CD4-positive, alpha-beta T cell treated with Interleukin-10 for 1 hour (primary cell): ENCODE data around the gene LGALS7B.
"Not testable (repeated sequence)": the region's sequence is repeated elsewhere in the genome, so short reads cannot be mapped to it uniquely, and the experiment has no call there.

ENCODE experiments used
- DNase-seq: peaks from one replicate; pipeline ENCODE4 v3.0.0-alpha.2; 2020

Gene LGALS7B

DNA sequence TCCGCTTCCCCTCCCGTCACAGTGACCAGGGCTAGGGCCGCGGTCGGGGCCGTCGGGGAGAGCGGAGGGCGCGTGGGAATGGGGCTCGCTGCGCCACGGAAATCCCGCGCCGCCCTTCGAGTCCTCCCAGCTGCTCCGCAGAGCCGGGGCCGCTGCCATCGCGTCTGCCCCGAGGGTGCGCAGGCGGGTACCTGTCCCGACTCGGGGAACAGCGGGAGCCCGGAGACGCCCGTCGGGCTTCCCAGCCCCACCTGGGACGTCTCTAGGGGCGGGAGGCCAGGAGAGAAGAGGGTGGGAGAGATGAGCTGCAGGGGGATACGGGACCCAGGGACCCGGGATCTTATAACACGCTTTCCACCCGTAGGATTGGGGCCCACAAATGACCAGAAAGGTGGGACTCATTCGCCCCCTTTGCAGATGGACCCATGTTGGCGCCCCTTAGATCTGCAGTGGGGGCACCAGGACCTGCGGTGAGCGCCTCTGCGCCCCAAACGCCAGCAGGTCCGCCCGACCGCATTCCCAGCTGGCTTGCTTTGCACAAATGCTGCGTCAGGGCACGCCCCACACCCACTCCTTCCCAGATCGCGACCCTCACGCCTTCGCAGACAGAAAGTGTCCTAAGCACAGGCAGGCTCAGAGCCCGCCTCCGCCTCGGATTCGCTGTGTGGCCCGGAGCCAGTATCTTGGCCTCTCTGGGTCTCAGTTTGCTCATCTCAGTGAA is 18.6 kb upstream of the LGALS7B start:
- DNase-seq = not testable (repeated sequence)

DNA sequence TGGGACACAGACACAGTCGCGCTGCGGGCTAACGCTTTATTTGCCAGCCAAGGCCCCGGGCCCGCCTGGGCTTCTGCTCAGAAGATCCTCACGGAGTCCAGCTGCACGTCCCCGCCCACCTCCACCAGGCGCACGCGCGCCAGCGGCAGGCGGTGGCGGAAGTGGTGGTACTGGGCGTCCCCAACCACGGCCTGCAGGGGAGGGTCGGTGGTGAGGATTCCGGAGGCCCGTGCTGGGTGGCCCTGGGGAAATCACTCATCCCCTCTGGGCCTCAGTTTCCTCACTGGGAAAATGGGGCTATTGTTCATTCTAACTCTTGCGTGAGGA is 18.1 kb upstream of the LGALS7B start:
- not testable (repeated sequence) for DNase-seq

DNA sequence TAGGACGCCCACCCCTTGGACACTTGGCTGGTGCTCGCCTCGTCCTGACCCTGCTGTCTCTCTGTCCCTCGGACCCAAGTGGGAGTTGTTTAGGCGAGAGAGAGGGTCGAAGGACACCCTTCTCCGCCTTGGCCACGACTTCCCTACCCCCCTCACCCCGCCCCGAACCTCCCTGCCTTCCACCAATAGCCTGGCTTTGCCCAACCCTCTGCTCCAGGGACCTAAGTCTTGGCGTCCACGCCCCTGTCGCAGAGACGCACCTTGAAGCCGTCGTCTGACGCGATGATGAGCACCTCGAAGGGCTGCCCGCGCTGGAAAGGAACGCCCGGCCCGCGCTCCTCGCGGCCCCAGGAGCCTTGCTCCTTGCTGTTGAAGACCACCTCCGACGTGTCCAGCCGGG is 17.4 kb upstream of the LGALS7B start:
- DNase-seq = not testable (repeated sequence)

DNA sequence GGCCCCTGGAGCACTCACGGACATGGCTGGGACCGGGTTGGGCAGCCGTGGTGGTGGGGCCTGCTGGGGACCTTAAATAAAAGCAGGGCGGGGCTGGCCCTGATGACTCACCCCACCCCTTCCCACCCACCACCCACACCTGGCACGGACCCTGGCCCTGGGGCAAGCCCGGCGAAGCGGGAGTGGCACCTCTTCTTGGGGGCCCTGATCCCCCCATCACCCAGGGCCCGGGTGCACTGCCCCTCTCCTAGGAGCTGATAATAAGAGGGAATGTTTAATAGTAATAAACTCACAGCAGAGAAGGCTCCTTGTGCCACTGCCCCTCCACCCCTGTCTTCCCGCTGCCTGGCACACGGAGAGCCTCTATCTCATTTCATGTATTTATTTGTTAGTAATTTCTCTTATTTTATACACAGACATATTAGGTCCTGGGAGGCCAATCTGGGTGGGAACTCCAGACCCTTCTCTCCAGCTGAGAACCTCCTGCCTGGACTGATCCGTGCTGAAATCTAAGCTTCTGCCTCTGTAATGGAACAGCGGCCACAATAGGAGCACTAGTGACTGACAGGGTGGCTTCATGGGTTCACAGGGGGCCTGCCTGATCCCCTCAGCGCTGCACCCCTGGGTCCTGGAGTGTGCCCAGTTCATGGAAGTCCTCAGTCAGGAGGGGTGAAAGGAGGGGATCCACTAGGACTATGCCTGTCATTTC is 15.4 kb upstream of the LGALS7B start, which contains the start of gene LGALS7:
Gene LGALS7, minus strand, starts transcription at position 49 of the 709 bp plus-strand sequence. Its CDS starts 25 bp downstream, at position 24.
- DNase-seq = no peak

DNA sequence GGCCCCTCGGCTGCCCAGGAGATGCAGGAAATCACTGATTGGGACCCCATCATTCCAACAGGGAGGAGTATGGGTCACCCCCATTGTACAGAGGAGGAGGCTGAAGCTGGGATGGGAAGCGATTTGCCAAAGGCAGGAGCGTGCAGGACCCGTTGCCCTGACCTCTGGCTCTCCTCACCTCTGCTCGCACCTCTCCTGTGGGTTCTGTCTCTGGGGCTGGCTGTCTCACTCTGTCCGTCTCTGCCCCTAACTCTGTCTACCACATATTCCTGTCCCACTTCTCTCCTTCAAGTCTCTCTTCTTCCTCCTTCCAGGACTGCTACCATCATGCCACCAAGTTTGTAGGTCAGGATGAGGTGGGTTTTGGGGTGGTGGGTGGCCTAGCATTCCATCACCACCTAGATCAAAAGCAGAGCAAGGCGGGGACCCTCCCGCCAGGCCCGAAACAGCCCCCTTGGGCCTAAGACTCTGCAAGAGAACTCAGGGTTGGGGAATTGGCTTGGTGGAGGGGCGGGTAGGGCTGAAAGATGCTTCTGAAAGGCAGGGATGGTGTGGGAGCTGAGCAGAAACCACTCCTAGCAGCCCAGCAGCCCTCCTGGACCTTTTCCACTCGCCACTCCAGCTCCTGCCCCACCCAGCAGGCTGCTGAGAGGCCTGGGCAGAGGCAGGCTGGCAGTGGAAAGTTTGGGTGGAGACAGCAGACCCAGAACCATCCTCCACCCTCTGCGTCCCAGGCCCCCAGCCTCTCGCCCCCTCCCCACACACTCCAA is 14.6 kb upstream of the LGALS7B start:
- DNase-seq = no peak

DNA sequence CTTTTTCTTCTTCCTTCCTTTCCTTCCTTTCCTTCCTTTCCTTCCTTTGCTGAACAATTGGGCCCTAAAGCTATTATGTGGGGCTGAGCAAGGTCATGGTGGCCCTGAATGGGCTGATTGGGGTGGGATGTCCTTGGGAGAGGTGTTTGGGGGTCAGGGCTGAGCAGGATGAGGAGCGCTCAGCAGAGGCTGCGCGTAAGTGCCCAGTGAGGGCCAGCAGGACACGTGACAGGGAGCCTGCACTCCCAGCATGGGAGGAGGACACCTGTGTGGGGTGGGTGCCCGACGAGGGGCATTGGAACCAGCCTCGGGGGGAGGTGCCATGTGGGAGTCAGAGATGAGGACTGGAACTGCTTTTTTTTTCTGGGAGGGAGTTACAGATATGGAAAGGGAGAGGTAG is 10.3 kb upstream of the LGALS7B start:
- DNase-seq = no peak

DNA sequence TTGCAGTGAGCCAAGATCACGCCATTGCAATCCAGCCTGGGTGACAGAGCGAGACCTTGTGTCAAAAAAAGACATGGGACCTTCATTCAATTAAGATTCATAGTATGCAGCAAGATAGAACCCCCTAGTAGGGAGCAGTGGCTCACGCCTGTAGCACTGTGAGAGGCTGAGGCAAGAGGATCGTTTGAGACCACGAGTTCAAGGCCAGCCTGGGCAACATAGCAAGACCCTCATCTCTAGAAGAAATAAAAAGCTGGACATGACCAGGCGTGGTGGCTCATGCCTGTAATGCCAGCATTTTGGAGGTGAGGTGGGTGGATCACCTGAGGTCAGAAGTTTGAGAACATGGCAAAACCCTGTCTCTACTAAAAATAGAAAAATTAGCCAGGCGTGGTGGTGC is 8.6 kb upstream of the LGALS7B start:
- DNase-seq = no peak

DNA sequence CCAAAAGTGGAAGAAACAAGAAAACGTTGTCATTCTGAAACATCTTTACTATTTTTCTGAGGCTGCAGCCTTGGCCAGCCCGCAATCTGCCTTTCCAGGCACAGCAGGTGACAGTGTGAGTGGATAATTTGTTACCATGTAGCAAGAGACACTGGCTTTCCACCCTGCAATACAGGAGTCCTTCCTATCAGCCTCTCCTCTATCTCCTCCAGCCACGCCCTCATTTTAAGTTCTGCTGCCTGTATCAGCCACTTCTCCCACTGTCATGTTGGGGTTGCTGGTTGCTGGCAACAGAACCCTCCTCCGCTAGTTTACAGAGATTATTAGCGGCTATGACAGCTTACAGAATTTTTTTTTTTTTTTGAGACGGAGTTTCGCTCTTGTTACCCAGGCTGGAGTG is 7.9 kb upstream of the LGALS7B start:
- no peak for DNase-seq

DNA sequence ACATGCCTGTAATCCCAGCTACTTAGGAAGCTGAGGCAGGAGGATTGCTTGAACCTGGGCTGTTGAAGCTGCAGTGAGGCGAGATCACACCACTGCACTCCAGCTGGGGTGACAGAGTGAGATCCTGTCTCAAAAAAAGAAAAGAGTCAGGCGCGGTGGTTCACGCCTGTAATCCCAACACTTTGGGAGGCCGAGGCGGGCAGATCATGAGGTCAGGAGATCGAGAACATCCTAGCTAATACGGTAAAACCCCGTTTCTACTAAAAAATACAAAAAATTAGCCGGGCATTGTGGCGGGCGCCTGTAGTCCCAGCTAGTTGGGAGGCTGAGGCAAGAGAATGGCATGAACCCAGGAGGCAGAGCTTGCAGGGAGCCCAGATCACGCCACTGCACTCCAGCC is 6.8 kb upstream of the LGALS7B start:
- not testable (repeated sequence) for DNase-seq

DNA sequence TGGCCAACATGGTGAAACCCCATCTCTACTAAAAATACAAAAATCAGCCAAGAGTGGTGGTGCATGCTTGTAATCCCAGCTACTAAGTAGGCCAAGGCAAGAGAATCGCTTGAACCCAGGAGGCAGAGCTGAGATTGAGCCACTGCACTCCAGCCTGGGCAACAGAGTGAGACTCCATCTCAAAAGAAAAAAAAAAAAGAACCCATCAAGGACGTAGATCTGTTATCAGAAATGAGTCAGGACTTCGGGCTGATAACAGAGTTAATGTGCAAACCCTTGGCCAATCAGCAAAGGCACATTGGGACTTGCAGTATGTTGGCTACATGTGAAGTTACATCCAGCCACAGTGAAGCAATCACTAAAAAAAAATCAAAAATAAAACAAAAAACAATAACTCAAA is 4.8 kb upstream of the LGALS7B start:
- DNase-seq = no peak

DNA sequence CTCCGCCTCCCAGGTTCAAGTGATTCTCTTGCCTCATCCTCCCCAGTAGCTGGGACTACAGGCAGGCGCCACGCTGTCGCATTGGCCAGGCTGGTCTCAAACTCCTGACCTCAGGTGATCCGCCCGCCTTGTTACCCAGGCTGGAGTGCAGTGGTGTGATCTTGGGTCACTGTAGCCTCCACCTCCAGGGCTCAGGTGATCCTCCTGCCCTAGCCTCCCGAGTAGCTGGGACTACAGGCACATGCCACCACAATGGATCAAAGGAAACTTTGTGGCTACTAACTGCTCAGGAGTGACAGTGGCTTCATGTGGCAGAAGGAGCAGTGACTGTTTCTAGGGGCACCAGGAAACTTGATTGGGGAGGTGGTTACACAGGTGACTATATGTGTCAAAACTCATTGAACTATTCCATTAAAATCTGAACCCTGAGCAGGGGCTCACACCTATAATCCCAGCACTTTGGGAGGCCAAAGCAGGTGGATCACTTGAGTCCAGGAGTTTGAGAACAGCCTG is 3.8 kb upstream of the LGALS7B start:
- no peak for DNase-seq

DNA sequence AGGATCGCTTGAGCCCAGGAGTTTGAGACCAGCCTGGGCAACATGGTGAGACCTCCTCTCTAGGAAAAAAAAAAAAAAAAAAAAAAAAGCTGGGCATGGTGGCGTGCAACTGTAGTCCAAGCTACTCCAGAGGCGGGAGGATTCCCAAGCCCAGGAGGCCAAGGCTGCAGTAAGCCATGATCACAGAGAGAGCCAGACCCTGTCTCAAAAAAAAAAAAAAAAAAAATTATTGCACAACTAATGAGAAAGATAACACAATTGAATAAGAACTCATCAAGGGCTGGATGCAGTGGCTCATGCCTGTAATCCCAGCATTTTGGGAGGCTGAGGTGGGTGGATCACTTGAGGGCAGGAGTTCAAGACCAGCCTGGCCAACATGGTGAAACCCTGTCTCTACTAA is 2.9 kb upstream of the LGALS7B start:
- DNase-seq = not testable (repeated sequence)

DNA sequence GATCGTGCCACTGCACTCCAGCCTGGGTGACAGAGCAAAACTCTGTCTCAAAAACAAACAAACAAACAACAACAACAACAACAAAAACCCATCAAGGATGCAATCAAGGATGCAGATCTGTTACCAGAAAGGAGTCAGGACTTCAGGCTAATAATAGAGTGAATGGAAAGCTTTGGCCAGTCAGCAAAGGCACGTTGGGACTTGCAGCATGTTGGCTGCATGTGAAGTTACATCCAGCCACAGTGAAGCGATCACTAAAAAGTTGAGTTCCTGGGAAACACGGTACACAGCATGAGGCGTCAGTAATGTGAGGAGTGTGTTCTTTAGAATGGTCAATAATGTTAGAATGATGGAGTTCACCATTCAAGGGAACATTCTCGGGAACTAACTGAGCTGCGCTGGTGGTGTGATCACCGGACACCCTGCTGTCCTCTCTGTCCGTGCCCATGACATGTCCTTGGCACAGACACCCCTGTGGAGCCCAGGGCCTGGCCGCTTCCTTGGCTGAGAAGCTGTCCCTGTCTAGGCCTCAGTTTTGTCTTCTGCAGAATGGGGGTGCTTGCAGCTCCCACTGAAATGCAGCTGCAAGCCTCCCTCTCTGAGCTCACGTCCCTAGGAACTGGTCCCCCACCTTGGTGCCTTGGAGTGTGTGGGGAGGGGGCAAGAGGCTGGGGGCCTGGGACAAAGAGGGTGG is 2.3 kb upstream of the LGALS7B start:
- no peak for DNase-seq

DNA sequence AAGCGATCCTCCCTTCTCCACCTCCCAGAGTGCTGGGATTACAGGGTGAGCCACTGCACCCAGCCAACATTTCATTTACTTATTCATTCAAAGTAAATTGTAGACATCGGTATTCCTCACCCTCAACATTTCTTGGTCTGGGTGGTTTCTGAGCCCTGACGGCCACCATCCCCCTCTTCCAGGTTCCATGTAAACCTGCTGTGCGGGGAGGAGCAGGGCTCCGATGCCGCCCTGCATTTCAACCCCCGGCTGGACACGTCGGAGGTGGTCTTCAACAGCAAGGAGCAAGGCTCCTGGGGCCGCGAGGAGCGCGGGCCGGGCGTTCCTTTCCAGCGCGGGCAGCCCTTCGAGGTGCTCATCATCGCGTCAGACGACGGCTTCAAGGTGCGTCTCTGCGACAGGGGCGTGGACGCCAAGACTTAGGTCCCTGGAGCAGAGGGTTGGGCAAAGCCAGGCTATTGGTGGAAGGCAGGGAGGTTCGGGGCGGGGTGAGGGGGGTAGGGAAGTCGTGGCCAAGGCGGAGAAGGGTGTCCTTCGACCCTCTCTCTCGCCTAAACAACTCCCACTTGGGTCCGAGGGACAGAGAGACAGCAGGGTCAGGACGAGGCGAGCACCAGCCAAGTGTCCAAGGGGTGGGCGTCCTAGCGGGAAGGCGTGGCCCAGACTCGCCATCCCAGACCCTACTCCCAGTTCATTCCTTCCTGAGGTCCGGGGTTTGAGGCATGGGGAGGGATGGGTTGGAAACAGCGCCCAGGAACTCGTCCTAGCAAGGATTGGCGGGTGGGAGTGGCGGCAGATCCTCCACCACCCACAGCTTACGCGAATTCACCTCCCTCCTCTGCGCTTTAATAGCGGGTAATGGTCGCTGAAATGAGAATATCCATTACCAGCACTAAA is 1.8 kb downstream of the LGALS7B start:
- DNase-seq = not testable (repeated sequence)

DNA sequence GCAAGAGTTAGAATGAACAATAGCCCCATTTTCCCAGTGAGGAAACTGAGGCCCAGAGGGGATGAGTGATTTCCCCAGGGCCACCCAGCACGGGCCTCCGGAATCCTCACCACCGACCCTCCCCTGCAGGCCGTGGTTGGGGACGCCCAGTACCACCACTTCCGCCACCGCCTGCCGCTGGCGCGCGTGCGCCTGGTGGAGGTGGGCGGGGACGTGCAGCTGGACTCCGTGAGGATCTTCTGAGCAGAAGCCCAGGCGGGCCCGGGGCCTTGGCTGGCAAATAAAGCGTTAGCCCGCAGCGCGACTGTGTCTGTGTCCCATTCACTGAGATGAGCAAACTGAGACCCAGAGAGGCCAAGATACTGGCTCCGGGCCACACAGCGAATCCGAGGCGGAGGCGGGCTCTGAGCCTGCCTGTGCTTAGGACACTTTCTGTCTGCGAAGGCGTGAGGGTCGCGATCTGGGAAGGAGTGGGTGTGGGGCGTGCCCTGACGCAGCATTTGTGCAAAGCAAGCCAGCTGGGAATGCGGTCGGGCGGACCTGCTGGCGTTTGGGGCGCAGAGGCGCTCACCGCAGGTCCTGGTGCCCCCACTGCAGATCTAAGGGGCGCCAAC is 2.6 kb downstream of the LGALS7B start:
- DNase-seq = not testable (repeated sequence)

DNA sequence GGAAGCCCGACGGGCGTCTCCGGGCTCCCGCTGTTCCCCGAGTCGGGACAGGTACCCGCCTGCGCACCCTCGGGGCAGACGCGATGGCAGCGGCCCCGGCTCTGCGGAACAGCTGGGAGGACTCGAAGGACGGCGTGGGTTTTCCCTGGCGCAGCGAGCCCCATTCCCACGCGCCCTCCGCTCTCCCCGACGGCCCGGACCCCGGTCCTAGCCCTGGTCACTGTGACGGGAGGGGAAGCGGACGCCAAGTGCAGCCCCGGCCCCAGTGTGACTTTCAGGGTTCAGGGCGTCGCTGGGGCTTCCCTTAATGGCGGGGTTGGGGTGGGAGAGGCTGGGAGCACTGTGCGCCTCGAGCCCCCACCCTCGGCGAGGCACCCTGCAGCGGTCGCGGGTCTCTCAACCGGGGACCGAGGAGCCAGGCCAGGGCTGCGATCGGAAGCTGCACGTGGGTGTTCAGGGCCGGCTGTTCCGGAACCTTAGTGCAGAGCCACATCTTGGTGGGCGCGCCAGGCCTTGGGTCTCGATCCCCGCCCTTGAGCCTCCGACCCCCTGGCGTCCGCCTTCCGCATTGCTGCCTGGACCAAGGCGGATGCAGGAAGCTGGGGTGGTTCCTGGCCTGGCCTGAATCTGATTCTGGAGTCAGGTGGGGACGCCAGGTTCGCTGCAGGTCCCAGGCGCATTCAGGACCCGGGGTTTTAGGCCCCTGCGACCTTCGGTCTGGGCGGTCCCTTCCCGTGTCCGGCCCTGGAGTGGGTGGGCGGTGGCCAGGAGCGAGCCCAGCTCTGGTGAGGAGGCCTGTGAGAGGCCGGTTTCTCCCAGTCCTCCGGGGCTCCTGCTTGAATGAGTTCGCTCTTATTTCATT is 3.5 kb downstream of the LGALS7B start:
- peak; percentile 44 for DNase-seq

DNA sequence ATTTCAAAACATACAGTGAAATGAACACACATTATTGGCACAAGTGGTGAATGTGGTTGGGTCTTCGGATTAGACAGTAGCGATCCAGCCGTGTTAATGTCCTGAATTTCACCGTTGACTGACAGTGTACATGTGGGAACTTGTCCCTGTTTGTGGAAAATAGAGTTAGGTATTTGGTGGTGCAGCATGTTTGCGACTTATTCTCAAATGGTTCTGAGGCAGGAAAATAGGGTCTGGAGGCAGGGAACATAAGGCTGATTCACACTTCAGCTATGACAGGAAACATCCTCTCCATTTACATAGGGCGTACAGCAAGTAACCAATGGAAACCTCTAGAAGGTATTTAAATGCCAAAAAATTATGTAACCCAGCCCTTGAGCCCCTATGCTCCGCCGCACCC is 4.2 kb downstream of the LGALS7B start:
- DNase-seq = no peak

DNA sequence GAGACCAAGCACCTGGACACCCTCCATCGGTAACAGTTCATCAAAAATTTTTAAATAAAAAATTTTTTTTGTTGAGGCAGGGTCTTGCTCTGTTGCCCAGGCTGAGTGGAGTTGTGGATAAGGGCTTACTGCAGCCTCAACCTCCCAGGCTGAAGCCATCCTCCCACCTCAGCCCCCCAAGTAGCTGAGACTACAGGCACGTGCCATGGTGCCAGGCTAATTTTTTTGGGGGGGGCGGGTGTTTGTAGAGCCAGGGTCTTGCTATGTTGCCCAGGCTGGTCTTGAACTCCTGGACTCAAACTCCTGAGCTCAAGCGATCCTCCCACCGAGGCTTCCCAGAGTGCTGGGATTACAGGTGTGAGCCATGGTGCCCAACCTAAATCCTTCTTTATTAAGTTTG is 4.7 kb downstream of the LGALS7B start:
- no peak for DNase-seq

DNA sequence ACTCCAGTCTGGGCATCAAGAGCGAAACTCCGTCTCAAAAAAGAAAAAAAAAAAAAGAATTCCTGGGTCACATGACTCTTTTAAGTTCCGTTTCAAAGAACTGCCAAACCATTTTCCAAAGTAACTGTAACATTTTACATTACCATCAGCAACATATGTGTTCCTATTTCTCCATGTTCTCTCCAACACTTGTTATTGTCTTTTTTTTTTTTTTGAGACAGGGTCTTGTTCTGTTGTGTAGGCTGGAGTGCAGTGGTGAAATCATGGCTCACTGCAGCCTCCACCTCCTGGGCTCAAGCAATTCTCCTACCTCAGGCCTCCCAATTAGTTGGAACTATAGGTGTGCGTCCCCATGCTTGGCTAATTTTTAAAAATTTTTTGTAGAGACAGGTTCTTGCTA is 6.5 kb downstream of the LGALS7B start:
- DNase-seq = no peak

DNA sequence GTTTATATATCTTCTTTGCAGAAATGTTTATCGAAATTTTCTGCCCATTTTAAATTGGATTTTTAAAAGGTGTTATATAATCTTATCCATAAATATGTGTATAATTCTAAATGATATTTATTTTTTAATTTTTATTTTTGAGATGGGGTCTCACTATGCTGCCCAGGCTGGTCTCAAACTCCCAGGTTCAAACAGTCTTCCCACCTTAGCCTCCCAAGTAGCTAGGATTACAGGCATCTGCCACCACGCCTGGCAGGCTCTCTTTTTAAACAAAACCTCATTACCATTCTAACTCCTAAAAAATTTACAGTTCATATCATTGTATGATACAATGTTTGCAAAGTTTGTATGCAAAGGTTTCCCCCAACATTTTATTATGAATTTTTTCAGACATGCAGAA is 7.2 kb downstream of the LGALS7B start:
- DNase-seq = no peak
